HG03025 (cell line): Measurements from ENCODE around the gene ZNF48.

Source experiments
- ATAC-seq: cut with Tn5 transposase; IDR thresholded peaks from one replicate; pipeline ENCODE4 v1.9.1; 2021; ENCODE audit warnings: mild to moderate bottlenecking, moderate library complexity; ENCODE audit not compliant: unreplicated experiment, low FRiP score

Gene ZNF48

DNA sequence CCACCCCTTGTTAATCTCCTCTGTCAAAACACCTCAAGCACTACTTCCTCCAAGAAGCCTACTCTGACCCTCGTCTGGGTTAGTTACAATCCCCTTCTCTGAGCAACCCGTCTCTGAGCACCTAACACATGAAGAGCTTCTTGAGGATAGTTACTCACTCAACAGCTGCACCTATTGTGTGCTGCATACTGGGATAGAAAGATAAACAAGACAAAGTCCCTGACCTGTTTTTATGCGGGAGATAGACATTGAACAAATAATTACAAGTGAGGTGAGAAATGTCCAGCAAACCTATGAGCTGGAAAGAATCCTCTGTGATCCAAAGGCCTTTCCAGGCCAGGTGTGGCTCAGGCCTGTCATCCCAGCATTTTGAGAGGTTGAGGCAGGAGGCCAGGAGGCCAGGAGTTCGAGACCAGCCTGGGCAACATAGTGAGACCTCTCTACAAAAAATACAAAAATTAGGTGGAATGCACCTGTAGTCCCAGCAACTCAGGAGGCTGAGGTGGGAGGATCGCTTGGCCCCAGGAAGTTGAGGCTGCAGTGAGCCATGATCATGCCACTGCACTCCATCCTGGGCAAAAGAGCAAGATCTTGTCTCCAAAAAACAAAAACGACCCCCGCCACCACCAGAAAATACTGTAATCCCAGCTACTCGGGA, 6.7 kb downstream of the ZNF48 start:
- ATAC-seq, result no peak

DNA sequence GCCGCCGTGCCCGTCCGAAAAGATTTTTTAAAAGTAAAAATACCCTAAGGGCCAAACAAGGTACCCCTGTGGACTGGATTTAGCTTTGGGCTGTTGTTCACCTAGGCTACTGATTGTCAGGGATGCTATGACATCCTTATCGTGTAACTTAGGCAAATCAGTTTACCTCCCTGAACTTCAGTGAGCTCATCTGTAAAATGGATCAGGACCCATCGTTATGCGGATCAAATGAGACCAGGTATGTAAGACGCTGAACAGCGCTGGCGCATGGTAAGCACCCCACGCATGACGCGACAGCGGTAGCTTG, 11.5 kb downstream of the ZNF48 start:
- ATAC-seq, result no peak

DNA sequence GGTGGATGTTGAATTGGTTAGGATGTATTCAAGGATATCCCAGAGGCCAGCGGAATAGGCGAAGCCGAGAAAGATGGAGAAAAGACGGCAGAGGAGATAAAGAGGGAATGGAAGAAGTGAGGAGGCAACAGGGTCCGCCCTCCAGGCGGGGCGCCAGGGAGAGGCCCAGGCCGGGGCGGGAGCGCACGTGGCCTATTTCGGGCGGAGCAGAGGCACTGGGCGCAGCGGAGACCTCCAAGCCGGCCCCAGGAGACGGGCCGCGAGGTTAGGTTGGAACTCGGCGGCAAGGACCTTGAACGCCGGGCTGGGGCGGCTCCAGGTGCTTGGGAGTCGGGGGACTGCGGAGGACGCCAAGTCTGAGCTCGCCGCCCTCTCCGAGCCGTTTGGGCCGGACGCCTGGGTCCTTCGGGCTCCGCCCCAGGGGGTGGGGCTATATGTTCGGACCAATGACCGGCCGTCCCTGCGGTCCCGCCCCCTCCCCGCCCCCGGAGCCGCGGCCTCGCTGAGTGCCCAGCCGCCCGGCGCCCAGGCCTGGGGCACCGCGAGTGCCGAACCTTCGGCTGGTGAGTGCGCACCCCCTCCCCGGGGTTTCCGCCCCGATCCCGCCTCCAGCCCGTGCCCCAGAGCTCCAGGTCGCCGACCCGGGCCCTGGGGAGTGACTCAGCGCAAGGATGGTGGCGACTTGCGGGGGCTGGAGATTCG, 12.0 kb downstream of the ZNF48 start, which contains the start of gene ZNF771:
ZNF771 (plus strand) TSS at position 505 of the 702 bp plus-strand sequence. CDS start 448 bp downstream, outside the sequence.
- peak; percentile 70 for ATAC-seq

DNA sequence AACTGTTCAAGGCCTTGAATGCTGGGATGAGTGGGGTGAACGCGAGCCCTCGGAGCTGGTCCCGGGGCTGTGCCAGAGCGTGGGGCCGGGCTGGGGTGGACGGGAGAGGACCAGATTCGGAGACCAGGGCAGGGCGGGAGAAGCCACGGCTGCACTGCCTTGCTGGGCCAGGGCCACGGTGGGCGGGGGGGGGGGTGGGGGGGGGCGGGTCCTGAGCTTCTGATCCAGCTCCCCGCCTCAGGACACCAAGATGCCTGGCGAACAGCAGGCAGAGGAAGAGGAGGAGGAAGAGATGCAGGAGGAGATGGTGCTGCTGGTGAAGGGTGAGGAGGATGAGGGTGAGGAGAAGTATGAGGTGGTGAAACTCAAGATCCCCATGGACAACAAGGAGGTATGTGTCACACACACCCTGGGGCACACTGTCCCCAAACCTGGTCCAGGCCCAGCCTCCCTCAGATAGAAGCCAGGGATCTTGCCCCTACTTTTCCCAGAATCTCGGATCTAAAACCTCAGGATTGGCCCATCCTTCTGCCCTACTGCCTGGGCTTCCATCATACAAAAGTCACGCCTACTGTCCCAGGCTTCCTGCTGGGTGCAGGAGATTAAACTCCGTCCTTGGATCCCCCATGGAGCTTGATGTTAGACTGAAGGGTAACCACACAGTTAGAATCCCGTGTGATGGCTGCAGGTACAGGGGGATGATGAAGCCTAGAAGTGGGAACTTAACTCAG, 12.7 kb downstream of the ZNF48 start:
- ATAC-seq, result no peak

DNA sequence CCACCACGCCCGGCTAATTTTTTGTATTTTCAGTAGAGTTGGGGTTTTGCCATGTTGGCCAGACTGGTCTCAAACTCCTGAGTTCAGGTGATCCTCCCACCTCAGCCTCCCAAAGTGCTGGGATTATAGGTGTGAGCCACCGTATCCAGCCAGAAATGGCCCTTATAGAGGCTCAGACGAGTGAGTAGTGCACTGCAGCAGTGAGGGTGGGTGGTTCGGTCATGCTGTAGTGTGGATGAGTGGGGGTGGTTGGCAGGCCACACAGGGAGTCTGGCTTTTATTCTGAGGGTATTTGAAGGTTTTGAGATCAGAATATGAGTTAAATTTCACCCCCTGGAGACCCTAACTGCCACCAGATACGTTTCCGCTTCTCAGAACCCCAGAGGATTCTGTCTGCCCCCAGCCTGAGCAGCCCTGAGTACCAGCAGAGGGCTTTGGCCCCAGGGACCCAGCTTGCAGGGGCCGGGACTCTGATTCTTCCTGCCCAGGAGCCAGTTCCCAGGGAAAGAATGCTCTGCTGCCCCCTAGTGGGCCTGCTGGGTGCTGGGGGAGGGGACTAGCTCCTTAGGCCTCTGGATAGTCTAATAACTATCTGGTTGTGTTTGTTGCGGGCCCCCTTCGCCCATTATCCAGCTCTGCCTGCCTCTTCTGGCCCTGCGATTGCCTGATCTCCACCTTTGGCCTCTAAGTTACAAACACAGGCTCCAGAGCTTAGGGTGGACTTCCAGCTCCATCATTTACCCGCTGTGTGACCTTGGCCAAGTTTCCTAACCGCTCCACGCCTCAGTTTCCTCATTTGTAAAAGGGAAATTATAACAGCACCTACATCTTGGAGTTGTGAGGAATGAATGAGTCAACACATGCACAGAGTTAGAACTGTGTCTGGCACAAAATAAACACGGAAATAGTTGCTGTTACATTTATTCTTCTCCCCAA, 14.2 kb downstream of the ZNF48 start:
- ATAC-seq, result no peak

- no peak for ATAC-seq
Measured at GRCh38 chr16:30413112-30413806, 18.0 kb downstream of the ZNF48 start.

GRCh38 chr16:30414159-30414558, 18.9 kb downstream of the ZNF48 start:
- ATAC-seq, result no peak

DNA sequence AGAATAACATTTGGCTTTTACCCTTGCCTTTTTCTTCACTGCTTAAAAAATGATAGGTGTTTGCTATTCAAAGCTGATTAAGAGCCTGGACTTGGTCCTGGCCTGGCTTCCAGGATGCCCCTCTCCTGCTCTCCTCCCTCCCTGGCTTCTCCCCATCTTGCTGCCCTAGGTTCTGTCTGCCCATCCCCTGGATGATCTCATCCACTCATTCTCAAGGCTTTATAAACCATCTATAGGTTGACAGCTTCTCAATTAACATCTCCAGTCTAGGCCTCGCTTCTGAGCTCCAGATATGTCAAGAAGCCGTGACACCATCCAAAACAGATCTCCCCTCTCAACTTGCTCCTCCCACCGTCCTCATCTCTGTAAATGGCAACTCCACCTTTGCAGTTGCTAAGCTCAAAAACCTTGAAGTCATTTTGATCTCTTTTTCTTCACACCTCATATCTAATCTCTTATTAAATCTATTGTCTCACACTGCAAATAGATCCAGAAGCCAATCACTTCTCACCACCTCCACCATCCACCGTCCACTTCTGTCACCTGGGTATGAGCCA, 20.9 kb downstream of the ZNF48 start:
- ATAC-seq, result no peak

GRCh38 chr16:30416624-30417528, 21.7 kb downstream of the ZNF48 start:
- ATAC-seq, result no peak

DNA sequence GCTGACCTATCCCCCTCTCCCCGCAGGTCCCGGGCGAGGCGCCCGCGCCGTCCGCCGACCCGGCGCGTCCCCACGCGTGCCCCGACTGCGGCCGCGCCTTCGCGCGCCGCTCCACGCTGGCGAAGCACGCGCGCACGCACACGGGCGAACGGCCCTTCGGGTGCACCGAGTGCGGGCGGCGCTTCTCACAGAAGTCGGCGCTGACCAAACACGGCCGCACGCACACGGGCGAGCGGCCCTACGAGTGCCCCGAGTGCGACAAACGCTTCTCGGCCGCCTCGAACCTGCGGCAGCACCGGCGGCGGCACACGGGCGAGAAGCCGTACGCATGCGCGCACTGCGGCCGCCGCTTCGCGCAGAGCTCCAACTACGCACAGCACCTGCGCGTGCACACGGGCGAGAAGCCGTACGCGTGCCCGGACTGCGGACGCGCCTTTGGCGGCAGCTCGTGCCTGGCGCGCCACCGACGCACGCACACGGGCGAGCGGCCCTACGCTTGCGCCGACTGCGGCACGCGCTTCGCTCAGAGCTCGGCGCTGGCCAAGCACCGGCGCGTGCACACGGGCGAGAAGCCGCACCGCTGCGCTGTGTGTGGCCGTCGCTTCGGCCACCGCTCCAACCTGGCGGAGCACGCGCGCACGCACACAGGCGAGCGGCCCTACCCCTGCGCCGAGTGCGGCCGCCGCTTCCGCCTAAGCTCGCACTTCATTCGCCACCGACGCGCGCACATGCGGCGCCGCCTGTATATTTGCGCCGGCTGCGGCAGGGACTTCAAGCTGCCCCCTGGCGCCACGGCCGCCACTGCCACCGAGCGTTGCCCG, 22.5 kb downstream of the ZNF48 start:
- peak; percentile 83 for ATAC-seq

DNA sequence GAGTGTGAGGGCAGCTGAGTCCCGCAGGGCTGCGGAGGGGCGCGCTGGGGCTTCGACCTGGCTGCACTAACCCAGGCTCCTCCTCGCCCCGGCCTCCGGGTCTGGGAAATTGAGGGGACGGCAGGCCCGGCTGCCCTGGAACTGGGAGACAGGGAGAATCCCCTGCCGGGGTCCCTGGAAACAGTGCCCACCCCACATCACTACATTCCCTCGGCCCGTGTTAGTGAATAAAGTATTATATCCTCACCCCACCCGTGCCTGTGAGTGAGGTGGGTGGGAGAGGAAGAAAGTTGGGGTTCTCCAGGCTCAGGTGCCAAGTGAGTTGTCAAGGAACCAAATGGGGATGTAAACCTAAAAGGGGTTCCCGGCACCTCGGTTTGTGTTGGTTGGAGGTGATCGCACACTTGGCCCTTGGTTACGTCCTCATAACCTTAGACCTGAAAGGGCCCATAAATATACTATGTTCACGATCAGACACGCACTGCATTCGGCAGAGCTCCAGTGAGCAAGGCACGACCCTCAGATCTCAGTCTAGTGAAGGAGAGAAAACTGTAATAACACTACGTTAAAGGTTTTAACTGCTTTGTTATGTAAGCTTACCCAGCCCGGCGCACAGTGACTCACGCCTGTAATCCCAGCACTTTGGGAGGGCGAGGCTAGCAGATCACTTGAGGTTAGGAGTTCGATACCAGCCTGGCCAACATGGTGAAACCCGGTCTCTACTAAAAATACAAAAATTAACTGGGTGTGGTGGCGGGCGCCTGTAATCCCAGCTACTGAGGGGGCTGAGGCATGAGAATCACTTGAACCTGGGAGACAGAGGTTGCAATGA, 23.3 kb downstream of the ZNF48 start:
- ATAC-seq, result no peak

DNA sequence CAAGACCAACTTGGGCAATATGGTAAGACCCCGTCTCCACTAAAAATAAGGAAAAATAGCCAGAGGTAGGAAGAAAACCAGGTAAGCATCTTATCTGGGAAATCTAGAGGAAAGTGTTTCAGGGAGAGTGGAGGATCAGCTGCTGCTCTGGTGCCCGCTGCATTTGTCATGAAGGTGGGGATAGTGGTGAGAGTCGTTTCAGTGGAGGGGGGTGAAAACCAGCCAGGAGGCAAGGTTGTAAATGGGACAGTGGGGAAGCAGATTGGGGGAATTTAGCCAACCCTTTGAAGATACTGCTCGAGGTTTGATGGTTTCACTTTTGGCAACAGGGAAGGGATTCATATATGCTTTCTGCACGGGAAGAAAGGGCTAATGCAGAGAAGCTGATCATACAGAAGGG, 25.8 kb downstream of the ZNF48 start:
- ATAC-seq, result no peak

DNA sequence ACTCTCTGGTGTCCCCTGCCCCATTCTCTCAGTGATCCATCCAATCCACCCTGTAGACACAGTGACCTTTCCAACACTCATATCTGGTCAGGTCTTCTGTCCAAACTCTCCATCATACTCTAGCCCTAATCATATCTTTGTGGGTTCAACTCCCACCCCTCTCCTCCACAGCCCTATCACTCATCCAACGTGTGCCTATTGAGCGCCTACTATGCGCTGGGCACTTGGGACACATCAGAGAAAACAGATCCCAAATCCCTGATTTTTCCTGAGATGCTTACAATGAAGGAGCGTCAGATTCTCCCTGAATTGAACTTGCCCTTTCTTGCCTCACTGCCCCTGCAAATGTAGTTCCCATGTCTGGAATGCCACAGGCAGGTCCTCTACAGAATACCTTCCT, 32.8 kb downstream of the ZNF48 start:
- ATAC-seq, result no peak

DNA sequence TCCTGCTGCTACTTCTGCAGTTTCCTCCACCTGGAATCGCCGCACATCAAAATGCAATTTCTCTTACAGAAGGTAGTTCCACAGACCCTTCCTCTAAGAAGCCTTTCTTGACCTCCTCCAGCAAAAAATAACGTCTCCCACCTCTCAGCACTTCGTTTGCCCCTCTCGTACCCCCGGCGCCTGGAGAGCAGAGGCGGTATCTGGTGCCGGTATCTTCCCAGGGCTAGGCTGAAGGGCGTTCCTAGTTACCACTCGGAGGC, 34.1 kb downstream of the ZNF48 start:
- ATAC-seq, result no peak

DNA sequence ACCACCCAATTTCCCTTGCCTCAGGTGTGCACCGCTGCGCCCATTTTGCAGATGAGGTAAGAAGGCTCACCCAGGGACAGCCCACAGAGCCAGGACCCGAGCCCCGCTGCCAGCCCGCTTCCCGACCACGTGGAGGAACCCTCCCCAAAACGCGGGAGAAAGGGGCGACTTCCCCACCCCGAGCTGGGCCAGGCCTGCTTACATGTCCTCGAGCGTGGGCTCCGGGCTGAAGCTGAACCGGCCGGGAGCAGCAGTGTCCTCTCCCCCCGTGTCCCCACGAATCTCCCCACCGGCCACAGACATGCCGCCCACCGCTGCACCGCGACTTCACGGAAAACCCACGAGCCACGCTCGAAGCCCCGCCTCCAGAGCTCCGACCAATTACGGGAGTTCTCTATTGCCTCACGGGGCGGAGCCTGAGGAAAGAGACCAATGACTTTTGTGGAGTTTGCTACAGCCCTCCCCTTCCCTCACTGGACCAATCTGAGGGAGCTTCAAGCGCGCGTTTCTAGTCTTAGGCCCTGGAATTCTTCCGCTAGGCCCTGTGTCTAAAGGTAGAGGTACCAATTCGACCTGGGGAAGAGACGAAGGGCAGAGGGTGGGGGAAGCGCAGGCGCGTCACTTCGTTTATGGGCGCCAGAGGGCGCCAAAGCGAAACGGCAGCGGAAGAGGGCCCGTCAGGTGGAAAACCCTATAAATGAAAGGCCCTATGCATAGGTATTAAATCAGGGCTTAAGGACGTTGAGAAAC, 34.6 kb downstream of the ZNF48 start, which contains the start of gene DCTPP1:
DCTPP1 (minus strand) TSS at position 353 of the 750 bp plus-strand sequence; CDS start at position 303, 50 bp downstream.
- peak; percentile 81 for ATAC-seq

DNA sequence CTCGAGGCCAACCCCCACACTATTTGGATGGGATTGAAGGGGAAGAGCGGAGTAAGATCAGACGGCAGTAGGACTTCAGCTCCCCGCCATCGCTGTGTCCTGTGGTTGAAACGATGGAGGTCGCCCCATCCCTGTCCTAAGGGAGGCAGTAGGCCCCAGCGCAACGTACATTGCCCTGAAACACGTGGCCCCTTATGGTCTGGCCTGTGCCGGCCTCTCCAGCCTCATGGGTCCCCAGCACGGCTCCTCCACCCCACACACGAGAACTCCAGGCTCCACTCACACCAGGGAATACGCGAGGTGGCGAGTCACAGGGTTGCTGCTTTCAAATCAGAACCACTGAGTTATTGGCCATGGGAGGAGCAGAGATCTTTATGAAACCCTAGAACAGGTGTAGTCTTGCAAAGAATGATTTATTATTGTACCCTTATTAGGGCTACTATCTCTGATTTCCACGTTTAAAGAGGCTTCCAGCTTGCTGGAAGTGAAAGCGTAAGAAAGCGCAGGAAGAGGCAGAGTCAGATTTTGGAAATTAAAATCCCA, 35.3 kb downstream of the ZNF48 start:
- ATAC-seq, result peak; percentile 11
